ENCODE measurements around the gene MLXIPL.
"Not testable (repeated sequence)": the region's sequence is repeated elsewhere in the genome, so short reads cannot be mapped to it uniquely, and the experiment has no call there.

Gene MLXIPL

DNA sequence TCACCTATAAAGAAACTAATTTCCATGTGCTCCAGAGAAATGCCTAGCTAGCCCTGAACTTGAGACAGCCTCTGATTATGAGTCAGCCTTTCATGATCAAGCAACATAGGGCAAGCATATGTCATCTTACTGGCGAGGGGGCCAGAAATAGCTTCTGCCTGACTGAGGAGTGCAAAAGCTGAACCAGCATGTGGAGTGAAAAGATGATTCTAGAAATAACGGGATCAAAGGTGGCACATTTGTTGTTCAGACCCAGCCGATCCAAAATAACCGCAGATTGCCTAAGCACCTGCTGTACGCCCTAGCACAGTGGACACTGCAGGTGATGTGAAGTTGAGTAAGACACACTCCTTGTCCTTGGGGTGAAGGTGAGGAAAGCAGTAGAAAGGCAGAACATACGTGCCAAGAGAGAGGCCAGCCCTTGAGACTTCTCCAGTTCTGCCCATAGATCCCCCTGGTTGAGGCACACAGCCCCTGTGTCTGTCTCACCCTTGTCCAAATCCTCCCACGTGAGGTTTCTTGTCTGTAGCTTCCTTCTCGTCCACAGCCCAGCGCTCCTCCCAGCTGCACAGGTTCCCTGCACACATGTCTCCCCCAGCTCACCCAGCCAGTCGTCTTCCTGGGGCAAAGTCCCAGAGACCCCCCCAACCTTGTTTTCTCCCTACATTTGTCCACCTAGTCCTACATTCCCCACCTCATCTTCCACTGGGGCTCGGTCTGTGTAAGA lies 64.0 kb downstream of the MLXIPL start:
- no peak for TF ChIP-seq EZH2 (IDR thresholded peaks at IDR 0.05)
- no peak for TF ChIP-seq POLR2AphosphoS5 (IDR thresholded peaks at IDR 0.05; ENCODE audit: borderline replicate concordance, low read depth, low read length)
- TF ChIP-seq FOXP2 (optimal IDR thresholded peaks at IDR 0.05; ENCODE audit: control extremely low read depth, extremely low read length, insufficient read depth) = no peak
- Histone ChIP-seq H3K9me3 (ENCODE audit: low read depth, low read length) (no peaks in the 10 kb centered on the region), H3K9ac (ENCODE audit: insufficient read length) (no peak overlapping the region), H3K36me3 (ENCODE audit: insufficient read depth, low read length) (0 out of 2 replicates have a peak, but pooled peaks cover 1% of the 10 kb centered on the region), H3K4me3 (no peak overlapping the region), H3K27ac (no peak overlapping the region)
- DNase-seq (ENCODE audit: low read depth, low spot score) = no peak

DNA sequence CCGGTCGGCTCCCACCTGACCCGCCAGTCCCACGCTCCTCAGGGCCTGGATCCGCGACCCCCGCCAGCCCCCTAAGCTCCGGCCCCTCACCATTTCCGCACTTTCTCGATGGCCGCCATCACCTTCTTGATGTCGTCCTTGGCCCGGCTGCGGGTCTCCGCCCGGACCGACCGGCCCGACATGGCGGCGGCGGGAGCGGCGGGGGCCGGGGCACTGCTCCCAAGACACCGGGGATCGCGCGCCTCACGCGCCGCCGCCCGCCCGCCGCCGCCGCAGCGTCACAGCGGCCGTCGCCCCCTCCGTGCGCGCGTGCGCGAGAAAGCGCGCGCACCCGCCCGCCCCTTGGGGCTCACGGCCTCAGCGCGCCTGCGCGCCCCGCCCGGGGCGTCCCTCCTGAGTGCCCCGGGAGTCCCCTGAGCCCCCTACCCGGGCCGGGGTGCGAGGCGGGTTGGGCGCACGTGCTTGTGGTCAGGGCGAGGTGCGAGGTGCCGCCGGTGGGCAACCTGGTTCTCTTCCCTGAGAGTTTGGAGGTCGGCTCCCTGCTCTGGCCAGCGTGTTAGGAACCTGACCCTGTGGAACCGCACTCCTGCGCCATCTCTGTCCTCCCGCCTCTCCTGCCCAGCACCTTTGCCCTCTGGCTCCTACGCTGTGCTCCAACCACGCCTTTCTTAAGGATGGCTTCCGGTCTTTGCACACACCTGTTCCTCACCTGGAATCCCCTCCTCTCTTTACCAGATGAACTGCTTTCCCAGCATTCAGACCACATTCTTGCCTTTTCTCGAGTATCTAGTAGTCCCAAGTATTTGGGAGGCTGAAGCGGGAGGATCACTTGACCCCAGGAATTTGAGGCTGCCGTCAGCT lies 66.7 kb downstream of the MLXIPL start, which contains the start of gene BCL7B:
Gene BCL7B, minus strand, starts transcription at position 294 of the 861 bp plus-strand sequence. Its CDS starts 112 bp downstream, at position 182.
- H3K4me3 ChIP-seq = peak within 1 kb of the TSS; percentile 87
- TF ChIP-seq POLR2AphosphoS5 (IDR thresholded peaks at IDR 0.05; ENCODE audit: borderline replicate concordance, low read depth, low read length) (peak; percentile 72; the same call in 1 of the 2 replicates), EZH2 (IDR thresholded peaks at IDR 0.05) (no peak)
- no peak for DNase-seq (ENCODE audit: low read depth, low spot score)

DNA sequence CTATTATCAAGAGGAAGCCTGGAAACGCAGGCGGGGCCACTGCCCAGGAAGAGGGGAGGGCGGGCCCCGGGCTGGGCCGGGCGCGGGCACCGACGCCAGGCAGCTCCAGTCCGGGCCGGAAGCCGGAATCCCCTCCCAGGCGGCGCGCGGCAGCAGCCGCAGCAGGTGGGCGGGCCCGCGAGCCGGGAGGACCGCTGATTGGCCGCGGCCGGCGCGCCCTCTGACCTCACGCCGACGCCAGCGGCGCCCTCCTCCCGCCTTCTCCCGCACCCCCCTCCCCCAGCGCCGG lies 67.3 kb downstream of the MLXIPL start:
- H3K27ac ChIP-seq = peak overlapping the region; percentile 97
- peaks cover 27% of the 10 kb centered on the region; the same call in 1 of the 2 replicates for H3K36me3 ChIP-seq (ENCODE audit: insufficient read depth, low read length)
- H3K4me3 ChIP-seq = peak overlapping the region; percentile 87
- H3K9ac ChIP-seq (ENCODE audit: insufficient read length) = peak overlapping the region; percentile 99
- DNase-seq (ENCODE audit: low read depth, low spot score) = no peak
- H3K9me3 ChIP-seq (ENCODE audit: low read depth, low read length) = no peaks in the 10 kb centered on the region
- TF ChIP-seq FOXP2 (optimal IDR thresholded peaks at IDR 0.05; ENCODE audit: control extremely low read depth, extremely low read length, insufficient read depth) = no peak

More for the DNA sequence above, 66.7 kb downstream of the MLXIPL start, which contains the start of gene BCL7B:
- Histone ChIP-seq H3K36me3 (ENCODE audit: insufficient read depth, low read length) (peaks cover 21% of the 10 kb centered on the region; the same call in 1 of the 2 replicates), H3K9ac (ENCODE audit: insufficient read length) (peak within 1 kb of the TSS; percentile 99), H3K9me3 (ENCODE audit: low read depth, low read length) (no peaks in the 10 kb centered on the region), H3K27ac (peak within 1 kb of the TSS; percentile 97)

DNA sequence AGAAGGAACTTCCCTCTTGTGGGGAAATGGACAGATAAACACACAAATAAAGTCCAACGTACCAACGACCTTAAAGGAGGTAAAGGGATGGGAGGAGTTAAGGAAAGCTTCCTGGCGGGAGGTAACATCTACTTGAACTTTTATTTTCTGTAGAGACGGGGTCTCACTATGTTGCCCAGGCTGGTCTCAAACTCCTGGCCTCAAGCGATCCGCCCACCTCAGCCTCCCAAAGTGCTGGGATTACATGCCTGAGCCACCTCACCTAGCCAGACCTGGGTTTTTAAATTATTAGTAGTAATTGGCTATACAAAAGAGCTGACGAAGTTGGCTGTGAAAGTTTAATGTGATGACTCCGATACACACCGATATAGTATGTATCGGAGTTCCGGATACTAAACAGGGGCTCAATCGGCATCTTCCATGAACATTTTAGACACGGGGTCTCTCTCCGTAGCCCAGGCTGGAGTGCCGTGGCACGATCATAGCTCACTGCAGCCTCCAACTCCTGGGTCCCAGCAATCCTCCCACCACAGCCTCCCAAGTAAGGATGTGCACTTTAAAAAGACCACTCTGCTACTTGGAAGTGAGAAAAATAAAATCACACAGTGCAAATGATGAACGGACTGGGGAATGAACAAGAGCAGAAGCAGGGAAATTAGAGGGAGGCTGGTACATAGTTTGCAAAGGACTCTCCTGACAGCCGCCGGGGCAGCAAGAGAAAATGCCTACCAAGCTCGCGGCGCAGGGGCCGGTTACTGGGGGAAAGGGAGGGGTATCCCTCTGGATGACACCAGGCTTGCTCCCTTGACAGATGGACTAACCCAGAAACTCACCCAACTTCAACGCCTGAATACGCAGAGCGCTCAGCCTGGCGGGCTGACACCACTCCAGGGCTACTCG lies 67.9 kb downstream of the MLXIPL start:
- no peak for DNase-seq (ENCODE audit: low read depth, low spot score)
- Histone ChIP-seq H3K9ac (ENCODE audit: insufficient read length) (peak overlapping the region; percentile 77), H3K9me3 (ENCODE audit: low read depth, low read length) (no peaks in the 10 kb centered on the region), H3K36me3 (ENCODE audit: insufficient read depth, low read length) (peaks cover 33% of the 10 kb centered on the region), H3K27ac (no peak overlapping the region), H3K4me3 (peak overlapping the region; percentile 87)
- TF ChIP-seq EZH2 (IDR thresholded peaks at IDR 0.05) (no peak), FOXP2 (optimal IDR thresholded peaks at IDR 0.05; ENCODE audit: control extremely low read depth, extremely low read length, insufficient read depth) (no peak), POLR2AphosphoS5 (IDR thresholded peaks at IDR 0.05; ENCODE audit: borderline replicate concordance, low read depth, low read length) (no peak)

DNA sequence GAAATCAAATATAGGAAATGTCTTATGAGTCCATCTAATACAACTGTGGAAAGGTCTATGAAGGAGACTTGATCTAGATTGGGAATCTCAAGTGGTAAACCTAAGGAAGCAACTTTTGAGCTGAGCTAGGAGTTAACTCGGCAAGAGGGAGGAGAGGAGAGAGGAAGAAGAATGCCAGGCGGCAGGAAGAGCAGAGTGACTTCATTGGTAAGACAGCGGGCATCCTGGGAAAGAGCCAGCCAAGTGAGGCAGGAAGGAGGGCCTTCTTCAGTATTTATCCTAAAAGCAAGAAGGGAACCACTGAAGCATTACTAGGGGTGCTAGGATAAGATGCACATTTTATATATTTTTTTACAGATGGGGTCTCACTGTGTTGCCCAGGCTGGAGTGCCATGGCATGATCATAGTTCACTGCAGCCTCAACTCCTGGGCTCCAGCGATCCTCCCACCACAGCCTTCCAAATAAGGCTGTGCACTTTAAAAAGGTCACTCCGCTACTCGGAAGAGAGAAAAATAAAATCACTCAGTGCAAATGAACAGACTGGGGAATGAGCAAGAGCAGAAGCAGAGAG lies 68.8 kb downstream of the MLXIPL start:
- H3K9ac ChIP-seq (ENCODE audit: insufficient read length) = no peak overlapping the region

DNA sequence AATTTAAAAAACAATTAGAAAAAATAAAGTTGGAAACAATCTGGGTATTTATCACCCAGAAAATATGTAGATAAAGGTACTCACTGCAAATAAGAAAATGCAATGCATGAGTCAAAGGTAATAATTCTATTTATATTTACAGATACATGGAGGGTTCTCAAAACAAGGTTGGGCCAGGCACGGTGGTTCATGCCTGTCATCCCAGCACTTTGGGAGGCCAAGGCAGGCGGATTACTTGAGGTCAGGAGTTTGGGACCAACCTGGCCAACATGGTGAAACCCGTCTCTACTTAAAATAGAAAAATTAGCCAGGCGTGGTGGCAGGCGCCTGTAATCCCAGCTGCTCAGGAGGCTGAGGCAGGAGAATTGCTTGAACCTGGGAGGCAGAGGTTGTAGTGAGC lies 74.2 kb downstream of the MLXIPL start:
- not testable (repeated sequence) for H3K4me3 ChIP-seq; DNase-seq (ENCODE audit: low read depth, low spot score); H3K27ac ChIP-seq; H3K9me3 ChIP-seq (ENCODE audit: low read depth, low read length); H3K9ac ChIP-seq (ENCODE audit: insufficient read length)
- H3K36me3 ChIP-seq (ENCODE audit: insufficient read depth, low read length) = peaks cover 70% of the 10 kb centered on the region

More for the DNA sequence above, 68.8 kb downstream of the MLXIPL start:
- H3K4me3 ChIP-seq = 0 out of 2 replicates have a peak overlapping the region, but pooled peaks have one; percentile 87
- H3K9me3 ChIP-seq (ENCODE audit: low read depth, low read length) = no peaks in the 10 kb centered on the region
- DNase-seq (ENCODE audit: low read depth, low spot score) = no peak
- H3K27ac ChIP-seq = no peak overlapping the region
- TF ChIP-seq EZH2 (IDR thresholded peaks at IDR 0.05) (no peak), POLR2AphosphoS5 (IDR thresholded peaks at IDR 0.05; ENCODE audit: borderline replicate concordance, low read depth, low read length) (no peak), FOXP2 (optimal IDR thresholded peaks at IDR 0.05; ENCODE audit: control extremely low read depth, extremely low read length, insufficient read depth) (no peak)
- peaks cover 41% of the 10 kb centered on the region for H3K36me3 ChIP-seq (ENCODE audit: insufficient read depth, low read length)

DNA sequence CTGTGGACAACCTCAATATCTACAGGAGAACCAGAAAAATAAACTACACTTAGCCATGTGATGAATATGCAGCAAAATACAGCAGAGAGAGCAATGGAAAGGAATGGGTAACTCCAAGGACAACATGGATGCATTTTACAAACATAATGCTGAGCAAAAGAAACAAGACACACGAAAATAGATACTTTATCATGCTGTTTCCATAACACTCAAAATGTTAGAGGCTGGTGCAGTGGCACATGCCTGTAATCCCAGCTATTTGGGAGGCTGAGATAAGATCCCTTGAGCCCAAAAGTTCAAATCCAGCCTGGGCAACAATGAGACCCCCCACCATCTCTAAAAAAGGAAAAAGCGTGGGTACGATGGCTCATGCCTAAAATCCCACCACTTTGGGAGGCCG lies 75.1 kb downstream of the MLXIPL start:
- H3K9me3 ChIP-seq (ENCODE audit: low read depth, low read length) = no peaks in the 10 kb centered on the region
- no peak overlapping the region for H3K4me3 ChIP-seq
- TF ChIP-seq EZH2 (IDR thresholded peaks at IDR 0.05) (no peak), POLR2AphosphoS5 (IDR thresholded peaks at IDR 0.05; ENCODE audit: borderline replicate concordance, low read depth, low read length) (no peak), FOXP2 (optimal IDR thresholded peaks at IDR 0.05; ENCODE audit: control extremely low read depth, extremely low read length, insufficient read depth) (no peak)
- H3K36me3 ChIP-seq (ENCODE audit: insufficient read depth, low read length) = peaks cover 61% of the 10 kb centered on the region
- DNase-seq (ENCODE audit: low read depth, low spot score) = no peak
- no peak overlapping the region for H3K9ac ChIP-seq (ENCODE audit: insufficient read length)
- no peak overlapping the region for H3K27ac ChIP-seq

DNA sequence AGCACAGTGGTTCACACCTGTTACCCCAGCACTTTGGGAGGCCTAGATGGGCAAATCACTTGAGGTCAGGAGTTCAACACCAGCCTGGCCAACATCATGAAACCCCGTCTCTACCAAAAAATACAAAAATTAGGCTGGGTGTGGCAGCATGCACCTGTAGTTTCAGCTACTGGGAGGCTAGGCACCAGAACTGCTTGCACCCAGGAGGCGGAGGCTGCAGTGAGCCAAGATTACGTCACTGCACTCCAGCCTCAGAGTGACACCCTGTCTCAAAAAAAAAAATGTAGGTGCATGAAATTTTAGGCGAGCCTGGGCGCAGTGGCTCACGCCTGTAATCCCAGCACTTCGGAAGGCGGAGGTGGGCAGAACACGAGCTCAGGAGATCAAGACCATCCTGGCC lies 76.5 kb downstream of the MLXIPL start:
- Histone ChIP-seq H3K36me3 (ENCODE audit: insufficient read depth, low read length) (peaks cover 64% of the 10 kb centered on the region), H3K4me3 (no peak overlapping the region), H3K9ac (ENCODE audit: insufficient read length) (no peak overlapping the region), H3K27ac (no peak overlapping the region), H3K9me3 (ENCODE audit: low read depth, low read length) (no peaks in the 10 kb centered on the region)
- DNase-seq (ENCODE audit: low read depth, low spot score) = no peak
- no peak for TF ChIP-seq EZH2 (IDR thresholded peaks at IDR 0.05)
- TF ChIP-seq FOXP2 (optimal IDR thresholded peaks at IDR 0.05; ENCODE audit: control extremely low read depth, extremely low read length, insufficient read depth) = no peak
- no peak for TF ChIP-seq POLR2AphosphoS5 (IDR thresholded peaks at IDR 0.05; ENCODE audit: borderline replicate concordance, low read depth, low read length)
